Lower leg skin (tissue), 3 donors: Measurements from ENCODE around the gene SCAF8.

Experiments used
- CTCF ChIP-seq, 3 donors: fragments of 450-650 bp; IDR thresholded peaks; one replicate each; pipeline ENCODE4 v1.5.1; 2016; ENCODE audit warnings: antibody characterized with exemption in 3 of 3, mild to moderate bottlenecking in 3 of 3, moderate library complexity in 2 of 3
- POLR2A ChIP-seq, 2 donors: fragments of 450-650 bp; IDR thresholded peaks; one replicate each; pipeline ENCODE4 v1.6.1; 2016 to 2017; ENCODE audit warnings: antibody characterized with exemption in 2 of 2, mild to moderate bottlenecking in 1 of 2, moderate library complexity in 1 of 2

GRCh38 chr6:154829970-154830369 is 96.8 kb downstream of the SCAF8 start:
- TF ChIP-seq CTCF (IDR thresholded peaks at IDR 0.05) (no peak), POLR2A (IDR thresholded peaks at IDR 0.05) (no peak)
